ENCODE results near the gene SH3BP1. TPM values are rescaled to one million over a fixed set of nuclear protein-coding genes. Genes with fewer than 3 reads are reported as not detected.
"Not testable (repeated sequence)": the region's sequence is repeated elsewhere in the genome, so short reads cannot be mapped to it uniquely, and the experiment has no call there.

Gene SH3BP1, protein sequence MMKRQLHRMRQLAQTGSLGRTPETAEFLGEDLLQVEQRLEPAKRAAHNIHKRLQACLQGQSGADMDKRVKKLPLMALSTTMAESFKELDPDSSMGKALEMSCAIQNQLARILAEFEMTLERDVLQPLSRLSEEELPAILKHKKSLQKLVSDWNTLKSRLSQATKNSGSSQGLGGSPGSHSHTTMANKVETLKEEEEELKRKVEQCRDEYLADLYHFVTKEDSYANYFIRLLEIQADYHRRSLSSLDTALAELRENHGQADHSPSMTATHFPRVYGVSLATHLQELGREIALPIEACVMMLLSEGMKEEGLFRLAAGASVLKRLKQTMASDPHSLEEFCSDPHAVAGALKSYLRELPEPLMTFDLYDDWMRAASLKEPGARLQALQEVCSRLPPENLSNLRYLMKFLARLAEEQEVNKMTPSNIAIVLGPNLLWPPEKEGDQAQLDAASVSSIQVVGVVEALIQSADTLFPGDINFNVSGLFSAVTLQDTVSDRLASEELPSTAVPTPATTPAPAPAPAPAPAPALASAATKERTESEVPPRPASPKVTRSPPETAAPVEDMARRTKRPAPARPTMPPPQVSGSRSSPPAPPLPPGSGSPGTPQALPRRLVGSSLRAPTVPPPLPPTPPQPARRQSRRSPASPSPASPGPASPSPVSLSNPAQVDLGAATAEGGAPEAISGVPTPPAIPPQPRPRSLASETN
- polyA plus RNA-seq (ENCODE audit: insufficient read length in 4 of 4), result 10 to 100 TPM; 13.8 to 21.1 (median 19.2) TPM

DNA sequence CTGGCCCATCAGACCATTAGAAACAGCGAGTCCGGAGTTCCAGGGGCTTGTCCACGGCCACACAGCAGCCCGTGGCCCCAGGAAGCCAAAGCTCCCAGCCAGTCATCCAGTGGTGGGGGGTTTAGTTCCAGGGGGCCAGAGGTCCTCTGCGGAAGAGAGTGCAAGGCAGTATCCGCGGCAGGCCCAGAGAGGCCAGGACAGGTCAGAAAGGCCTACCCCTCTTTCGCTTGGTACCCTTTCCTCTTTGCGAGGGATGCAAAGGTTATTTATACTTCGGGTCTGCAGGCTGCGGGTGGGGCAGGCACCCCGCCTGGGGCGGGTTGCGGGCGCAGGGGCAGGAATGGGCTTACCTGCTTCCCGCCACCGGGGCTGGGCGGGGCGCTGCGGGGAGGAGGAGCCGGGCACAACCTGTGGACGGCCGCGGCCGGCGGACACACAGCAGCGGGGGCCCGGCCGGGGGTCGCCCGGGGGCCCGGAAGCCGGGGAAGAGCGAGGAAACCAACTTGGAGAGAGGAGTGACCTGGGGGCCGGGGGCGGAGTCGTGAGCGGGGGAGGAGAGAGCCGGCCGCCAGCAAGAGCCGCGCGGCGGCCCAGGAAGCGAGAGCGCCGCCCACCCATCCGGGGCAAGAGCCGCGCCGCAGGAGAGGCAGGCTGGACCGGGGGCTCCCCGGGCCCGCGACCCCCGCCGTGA is at the start of gene SH3BP1:
Gene SH3BP1, plus strand, starts transcription at position 600 of the 691 bp plus-strand sequence. CDS start 119 bp downstream, outside the sequence.
- peak in 1 of 4 donors; percentile 68 for DNase-seq (ENCODE audit: low read depth in 4 of 4, low spot score in 3 of 4)

DNA sequence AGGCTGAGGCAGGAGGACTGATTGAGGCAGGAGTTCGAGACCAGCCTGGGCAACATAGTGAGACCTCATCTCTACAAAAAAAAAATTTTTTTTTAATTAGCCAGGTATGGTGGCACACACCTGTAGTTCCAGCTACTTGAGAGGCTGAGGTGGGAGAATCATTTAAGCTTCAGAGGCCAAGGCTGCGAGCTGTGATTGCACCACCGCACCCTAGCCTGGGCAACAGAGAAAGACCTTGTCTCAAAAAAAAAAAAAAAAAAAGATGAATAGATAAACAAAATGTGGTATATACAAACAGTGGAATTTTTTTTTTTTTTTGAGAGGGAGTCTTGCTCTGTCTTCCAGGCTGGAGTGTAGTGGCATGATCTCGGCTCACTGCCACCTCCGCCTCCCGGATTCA is 48.4 kb upstream of the SH3BP1 start:
- not testable (repeated sequence) for DNase-seq (ENCODE audit: low read depth in 4 of 4, low spot score in 3 of 4)

DNA sequence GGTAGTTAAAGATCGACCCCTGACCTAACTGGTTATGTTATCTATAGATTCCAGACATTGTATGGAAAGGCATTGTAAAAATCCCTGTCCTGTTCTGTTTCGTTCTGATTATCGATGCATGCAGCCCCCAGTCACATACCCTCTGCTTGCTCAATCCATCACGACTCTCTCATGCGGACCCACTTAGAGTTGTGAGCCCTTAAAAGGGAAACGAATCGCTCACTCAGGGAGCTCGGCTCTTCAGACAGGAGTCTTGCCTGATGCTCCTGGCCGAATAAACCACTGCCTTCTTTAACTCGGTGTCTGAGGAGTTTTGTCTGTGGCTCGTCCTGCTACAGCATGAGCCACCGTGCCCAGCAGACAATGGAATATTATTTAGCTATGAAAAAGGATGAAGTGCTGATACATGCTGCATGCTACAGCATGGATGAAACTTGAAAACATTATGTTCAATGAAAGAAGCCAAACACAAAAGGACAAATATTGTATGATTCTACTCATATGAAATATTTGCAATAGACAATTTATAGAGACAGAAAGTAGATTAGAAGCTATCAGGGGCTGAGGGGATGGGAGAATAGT is 47.6 kb upstream of the SH3BP1 start:
- DNase-seq (ENCODE audit: low read depth in 4 of 4, low spot score in 3 of 4), result no peak

DNA sequence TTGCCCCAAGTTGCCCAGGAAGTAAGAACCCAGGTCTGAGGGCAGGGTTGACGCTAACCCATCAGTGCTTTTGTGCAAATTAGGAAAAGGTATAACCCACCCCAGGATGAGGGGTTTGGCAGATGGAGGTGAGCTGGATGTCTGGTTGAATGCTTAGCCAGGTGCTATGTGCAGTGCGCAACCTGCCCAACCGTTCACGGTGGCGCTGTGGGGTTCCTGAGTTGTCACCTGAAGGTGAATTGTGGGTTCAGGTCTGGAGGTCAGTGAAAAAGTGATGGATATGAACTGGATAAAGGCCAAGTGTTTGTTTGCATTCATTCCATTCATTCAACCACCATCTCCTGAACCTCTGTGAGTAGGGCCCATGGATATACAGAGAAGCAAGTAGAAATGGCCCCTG is 45.2 kb upstream of the SH3BP1 start:
- no peak for DNase-seq (ENCODE audit: low read depth in 4 of 4, low spot score in 3 of 4)

DNA sequence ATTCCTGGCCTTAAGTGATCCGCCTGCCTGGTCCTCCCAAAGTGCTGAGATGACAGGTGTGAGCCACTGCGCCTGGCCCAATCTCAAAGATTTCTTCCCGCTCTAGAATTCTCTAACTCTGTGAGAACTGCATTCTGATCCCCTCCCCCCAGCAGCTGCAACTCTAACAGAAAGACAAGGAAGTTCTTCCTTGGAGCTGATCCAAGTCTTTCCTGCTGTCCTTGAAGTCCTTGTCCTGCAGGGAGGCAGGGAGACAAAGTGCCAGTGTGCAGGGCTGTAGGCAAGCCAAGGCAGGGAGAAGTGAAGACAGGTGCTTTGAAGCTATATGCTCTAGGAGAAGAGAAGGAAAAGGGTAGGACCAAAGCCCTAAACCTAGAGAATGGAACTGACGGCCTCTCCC is 40.3 kb upstream of the SH3BP1 start:
- DNase-seq (ENCODE audit: low read depth in 4 of 4, low spot score in 3 of 4), result no peak

DNA sequence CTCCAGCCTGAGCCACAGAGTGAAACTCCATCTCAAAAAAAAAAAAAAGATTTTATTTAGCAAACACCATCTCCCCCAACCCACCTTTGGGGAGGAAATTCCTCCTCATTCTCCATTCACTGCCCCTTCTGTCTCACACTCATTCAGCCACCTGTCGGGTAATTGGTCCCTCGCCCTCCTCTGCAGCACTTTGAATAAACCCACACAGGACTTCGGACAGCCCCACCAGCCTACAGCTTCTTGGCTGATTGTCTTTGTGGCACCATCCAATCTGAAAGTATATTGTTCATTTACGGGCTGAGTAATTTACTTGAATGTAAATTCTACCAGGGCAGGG is 38.3 kb upstream of the SH3BP1 start:
- no peak for DNase-seq (ENCODE audit: low read depth in 4 of 4, low spot score in 3 of 4)

DNA sequence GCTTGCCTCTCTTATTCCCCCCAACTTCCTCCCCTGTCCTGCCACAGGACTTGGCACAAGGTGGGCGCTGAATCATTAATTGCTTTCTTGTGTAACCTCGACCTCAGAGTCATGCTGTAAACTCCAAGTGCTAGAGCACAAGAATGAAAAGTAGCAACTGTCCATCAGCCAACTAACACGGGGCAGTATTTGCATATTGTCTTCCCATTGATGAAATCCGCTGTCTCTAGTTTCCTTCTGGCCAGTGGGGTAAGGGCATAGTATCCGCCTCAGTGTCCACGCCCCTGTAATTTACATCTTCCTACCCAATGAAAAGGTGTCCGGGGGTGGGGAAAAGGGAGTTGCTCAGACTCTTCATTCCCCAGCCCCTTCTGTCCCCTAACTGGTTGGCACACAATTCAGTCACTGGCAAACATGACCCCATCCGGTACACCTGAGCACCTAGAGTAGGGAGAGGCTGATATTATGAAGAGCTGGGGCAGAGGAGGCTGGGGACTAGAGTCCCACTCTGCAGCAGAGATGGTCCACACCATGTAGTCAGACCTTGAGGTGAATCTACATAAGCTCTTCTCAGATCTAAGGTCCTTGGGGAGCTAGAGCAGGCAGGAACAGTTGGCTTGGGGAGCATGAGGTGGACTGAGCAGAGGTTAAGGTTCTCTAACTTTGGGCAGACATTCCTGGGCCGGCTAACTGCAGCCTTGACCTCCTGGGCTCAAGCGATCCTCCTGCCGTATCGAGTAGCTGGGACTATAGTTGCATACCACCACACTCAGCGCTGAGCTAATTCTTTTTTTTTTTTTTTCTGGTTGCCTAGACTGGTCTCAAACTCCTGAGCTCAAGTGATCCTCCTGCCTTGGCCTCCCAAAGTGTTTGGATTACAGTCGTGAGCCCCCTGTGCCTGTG is 37.7 kb upstream of the SH3BP1 start:
- DNase-seq (ENCODE audit: low read depth in 4 of 4, low spot score in 3 of 4), result peak in 1 of 4 donors; percentile 62

DNA sequence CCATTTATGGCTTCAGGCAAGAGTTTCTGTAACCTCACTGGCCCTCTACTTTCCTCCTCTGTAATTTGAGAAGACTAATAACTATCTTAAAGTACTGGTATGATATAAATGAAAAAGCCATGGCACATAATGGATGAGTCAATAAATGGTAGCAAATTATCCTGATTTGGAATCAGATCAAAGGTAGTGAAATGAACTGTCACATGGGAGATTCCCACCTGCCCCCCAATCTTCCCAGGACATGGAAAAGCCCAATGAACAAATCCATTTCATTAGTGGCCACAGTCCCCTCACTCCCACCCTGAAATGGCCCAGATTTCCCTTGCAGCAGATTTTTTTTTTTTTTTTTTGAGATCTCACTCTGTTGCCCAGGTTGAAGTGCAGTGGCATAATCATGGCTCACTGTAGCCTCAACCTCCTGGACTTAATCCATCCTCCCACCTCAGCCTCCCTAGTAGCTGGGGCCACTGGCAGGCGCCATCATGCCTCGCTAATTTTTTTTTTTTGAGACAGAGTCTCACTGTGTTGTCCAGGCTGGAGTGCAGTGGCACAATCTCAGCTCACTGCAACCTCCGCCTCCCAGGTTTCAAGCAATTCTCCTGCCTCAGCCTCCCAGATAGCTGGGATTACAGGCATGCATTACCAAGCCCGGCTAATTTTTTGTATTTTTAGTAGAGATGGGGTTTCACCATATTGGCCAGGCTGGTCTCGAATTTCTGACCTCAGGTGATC is 36.8 kb upstream of the SH3BP1 start:
- not testable (repeated sequence) for DNase-seq (ENCODE audit: low read depth in 4 of 4, low spot score in 3 of 4)

DNA sequence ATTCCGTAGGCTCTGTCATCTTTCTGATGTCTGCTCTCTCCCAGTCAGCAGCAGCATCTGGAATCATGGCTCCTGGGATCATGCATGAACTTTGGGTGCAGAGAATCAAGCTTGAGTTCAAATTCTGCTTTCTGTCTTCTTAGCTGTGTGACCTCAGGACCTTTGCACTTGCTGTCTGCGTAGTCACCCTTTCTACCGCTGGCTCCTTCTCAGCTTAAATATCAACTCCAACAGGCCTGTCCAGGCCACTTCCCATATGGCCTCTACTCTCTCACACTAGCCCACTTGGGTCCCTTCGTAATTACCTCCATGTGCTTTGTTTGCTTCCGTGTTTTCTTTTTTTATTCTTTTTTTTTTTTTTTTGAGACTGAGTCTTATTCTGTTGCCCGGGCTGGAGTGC is 35.4 kb upstream of the SH3BP1 start:
- no peak for DNase-seq (ENCODE audit: low read depth in 4 of 4, low spot score in 3 of 4)

DNA sequence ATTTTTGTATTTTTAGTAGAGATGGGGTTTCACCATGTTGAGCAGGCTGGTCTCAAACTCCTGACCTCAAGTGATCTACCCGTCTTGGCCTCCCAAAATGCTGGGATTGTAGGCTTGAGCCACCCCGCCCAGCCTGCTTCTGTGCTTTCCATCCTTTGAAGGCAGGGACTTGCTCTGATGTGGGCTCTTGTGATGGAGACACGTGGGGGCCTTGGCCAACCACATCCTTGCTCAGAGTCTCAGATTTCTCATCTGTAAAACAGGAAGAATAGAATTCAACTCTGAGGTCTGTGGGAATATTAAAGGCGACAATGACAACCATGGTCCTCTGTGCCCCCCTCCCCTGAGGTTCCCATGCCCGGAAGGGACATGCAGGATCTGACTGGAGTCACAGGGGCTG is 34.6 kb upstream of the SH3BP1 start:
- no peak for DNase-seq (ENCODE audit: low read depth in 4 of 4, low spot score in 3 of 4)

DNA sequence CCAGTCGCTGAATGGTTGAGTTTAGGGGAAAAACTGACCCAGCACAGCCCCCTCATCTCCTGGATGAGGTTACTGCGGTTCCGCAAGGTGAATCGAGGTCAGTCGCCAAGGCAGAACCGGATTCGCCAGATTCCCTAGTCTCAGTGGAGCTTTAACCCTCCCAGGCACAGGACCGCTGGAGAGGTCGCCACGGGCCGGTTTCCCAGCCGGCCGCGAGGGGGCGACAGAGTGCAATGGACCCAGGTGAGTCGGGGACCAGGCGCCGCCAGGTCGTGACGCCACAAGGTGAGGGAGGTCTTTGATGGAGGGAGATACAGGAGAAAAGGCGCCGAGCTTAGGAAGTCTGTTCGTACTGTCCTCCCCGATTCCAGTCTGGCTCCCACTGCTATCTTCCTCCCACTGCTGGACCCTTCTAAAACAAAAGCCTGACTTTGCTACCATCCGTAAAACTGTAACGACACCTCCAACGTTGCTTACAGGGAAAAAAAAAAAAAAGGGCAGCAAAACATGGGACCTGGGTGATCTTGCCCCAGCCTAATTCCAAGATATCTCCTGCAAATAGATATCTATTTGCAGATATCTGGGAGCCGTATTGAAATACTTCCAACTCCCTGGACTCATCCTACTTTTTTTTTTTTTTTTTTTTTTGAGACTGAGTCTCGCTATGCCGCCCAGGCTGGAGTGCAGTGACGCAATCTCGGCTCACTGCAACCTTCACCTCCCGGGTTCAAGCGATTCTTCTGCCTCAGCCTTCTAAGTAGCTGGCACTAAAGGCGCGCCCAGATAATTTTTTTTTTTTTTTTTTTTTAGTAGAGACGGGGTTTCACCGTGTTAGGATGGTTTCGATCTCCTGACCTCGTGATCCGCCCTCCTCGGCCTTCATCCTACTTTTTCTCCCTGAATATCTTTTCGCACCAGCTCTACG is 32.2 kb upstream of the SH3BP1 start:
- DNase-seq (ENCODE audit: low read depth in 4 of 4, low spot score in 3 of 4), result peak; percentile 79 to 88 (median 82)

DNA sequence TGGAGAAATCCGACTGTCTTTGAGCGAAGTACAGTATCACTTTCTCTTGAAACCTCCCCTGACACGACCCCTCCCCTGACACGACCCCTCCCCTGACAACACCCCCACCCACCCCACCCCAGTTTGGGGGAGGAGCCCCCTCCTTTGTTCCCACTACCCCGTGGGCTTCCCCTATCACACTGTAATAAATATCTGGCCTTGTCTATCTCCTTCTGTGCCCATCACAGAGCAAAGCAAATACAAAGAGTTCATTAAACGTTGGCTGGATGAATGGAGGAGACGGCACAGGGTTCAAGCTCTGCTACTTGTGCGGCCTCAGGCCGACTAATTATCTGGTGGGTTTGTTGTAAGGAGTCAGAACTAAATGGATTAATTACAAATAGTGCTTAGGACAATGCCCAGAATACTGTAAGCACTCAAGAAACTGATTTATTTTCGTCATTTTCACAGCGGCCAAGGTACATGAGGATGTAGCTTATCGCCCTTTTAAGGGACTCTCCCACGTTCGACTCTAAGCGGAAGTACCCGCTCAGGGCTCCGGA is 31.5 kb upstream of the SH3BP1 start:
- DNase-seq (ENCODE audit: low read depth in 4 of 4, low spot score in 3 of 4), result no peak

DNA sequence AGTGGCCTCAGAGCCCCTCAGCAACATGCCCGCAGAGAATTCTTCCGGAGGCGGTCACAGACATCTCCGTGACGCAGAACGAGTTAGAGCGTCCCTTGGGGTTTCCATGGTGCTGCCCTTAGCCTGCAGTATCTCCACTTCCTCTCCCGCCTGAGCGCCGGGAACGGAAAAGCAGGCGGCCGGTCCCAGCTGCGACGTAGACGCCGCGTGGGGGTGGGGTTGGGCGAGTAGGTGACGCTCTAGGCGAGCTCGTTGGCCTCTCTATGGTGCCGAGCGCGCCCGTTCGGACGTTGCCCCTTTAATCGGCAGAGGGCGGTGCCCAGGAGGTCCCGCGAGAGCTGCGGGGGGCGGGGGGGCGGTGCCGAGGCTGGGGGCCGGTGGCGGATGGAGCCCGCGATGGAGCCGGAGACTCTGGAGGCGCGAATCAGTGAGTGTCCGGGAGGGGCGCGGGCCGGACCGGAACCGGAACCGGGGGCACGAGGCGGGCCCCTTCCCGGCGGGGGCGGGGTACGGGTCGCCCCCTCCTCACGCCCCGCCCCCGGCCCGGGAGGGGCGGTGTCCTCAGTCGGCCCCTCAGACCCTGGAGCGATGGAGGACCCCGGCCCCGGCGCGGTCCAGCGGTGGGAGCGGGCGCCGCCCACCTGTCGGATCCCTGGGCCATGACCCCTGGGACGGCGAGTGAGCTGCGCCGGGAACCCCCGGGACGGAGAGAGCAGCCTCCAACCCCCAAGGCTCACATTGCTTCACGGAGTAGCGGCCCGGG is 30.8 kb upstream of the SH3BP1 start, which contains the start of gene GGA1:
Gene GGA1, plus strand, starts transcription at position 358 of the 763 bp plus-strand sequence. Its CDS starts 27 bp downstream, at position 385.
- DNase-seq (ENCODE audit: low read depth in 4 of 4, low spot score in 3 of 4), result peak; percentile 90 to 94 (median 92)

DNA sequence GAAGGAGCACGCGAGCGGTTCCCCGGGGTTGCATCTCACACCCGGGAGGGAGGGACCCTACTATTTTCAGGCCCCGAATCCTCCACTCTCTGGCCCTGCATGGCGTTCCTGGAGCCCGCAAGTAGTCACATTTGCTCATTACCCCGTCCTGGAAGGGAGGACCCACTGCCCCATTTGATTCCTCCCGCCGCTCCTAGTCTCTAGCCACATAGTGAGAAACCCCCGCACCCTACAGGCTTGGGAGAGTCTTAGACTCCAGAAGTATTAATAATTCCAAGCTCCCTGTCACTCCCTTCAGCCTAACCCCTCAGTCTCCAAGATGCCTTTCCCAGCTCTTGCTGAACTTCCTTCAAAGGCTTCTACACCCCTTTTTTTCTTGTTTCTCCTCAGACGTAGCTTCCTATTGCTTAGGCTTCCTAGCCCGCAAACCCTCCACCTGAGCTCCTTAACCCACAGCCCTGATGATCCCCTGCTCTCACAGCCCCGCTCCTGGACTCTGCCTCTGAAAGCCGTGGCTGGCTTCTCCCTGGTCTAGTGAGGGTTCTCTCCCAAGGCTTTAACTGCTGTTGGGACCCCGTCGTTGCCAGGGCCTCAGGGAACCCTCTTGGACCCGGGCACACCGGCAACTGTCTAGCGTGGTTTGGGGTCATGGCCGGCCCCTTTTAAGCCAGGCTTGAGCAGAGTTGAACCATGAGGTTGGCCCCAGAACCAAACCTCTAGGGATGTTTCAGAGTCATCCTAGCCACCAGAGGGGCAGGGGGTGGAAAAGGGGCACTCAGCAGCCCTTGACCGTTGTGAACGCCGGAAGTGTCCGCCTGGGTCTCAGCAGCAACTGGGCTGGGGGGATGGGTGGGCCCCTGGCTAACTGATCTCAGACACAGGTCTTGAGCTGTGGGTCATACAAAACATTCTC is 30.0 kb upstream of the SH3BP1 start:
- DNase-seq (ENCODE audit: low read depth in 4 of 4, low spot score in 3 of 4), result no peak

DNA sequence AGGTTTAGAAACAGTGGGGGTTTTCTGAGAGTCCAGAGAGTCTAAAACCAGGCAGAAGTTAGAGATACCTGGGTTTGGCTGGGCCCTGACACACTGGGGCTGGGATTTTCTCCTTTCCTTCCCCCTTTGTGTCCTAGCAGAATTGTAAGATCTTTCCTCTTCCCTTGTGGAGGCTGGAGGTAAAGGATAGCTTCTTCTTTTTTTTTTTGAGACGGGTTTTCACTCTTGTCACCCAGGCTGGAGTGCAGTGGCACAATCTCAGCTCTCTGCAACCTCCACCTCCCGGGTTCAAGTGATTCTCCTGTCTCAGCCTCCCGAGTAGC is 29.4 kb upstream of the SH3BP1 start:
- DNase-seq (ENCODE audit: low read depth in 4 of 4, low spot score in 3 of 4), result not testable (repeated sequence)

DNA sequence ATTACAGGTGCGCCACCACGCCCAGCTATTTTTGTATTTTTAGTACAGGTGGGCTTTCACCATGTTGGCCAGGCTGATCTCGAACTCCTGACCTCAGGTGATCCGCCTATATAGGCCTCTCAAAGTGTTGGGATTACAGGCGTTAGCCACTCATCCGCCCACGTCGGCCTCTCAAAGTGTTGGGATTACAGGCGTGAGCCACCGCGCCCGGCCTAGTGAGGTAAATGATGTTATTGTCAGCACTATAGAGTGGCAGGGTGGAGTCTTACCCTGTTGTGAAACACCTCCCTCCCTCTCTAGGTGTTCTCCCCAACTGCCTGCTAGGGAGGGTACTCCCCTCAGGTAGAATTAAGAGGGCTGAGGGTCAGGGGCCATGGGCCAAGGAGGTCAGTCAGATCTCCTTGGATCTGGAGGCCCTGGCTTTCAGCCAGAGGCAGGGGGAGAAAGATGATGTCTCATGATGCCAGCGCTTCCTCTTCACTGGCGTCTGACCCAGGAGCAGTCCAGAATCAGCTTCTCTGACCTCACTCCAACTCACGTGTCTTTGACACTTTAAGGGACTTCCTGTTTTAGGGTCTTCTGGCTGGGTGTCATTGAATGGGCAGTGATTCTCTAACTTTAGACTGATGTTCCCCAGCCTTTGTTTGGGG is 28.9 kb upstream of the SH3BP1 start:
- no peak for DNase-seq (ENCODE audit: low read depth in 4 of 4, low spot score in 3 of 4)

All from right renal pelvis (tissue), 4 donors.